Measurements from ENCODE around the gene HNRNPR.

DNA sequence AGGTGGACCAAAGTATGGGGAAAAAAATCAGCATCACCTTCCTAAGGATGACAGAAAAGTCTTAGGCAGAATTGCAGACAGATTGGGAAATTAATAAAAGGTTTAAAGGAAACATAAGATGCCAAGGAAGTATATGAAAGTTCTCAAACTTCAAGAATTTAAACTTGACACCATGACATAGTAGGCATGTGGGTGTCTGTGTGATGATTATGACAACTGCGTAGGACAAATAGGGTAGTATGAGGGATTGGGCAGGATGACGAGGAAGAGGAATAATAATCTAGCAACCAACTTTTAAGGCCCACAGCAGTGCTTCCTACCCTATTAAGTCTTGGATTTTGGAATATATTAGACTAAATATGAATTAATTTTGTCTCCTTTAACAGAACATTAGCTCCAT is 52.4 kb downstream of the HNRNPR start:
- no peak for TF ChIP-seq POLR2A (IDR thresholded peaks at IDR 0.05)
- TF ChIP-seq, protein P1, sequence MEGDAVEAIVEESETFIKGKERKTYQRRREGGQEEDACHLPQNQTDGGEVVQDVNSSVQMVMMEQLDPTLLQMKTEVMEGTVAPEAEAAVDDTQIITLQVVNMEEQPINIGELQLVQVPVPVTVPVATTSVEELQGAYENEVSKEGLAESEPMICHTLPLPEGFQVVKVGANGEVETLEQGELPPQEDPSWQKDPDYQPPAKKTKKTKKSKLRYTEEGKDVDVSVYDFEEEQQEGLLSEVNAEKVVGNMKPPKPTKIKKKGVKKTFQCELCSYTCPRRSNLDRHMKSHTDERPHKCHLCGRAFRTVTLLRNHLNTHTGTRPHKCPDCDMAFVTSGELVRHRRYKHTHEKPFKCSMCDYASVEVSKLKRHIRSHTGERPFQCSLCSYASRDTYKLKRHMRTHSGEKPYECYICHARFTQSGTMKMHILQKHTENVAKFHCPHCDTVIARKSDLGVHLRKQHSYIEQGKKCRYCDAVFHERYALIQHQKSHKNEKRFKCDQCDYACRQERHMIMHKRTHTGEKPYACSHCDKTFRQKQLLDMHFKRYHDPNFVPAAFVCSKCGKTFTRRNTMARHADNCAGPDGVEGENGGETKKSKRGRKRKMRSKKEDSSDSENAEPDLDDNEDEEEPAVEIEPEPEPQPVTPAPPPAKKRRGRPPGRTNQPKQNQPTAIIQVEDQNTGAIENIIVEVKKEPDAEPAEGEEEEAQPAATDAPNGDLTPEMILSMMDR (IDR thresholded peaks at IDR 0.05), result no peak

Measured in uterus (tissue), 2 donors.